Measurements from ENCODE around the gene TMEM41A. TPM values are rescaled to one million over a fixed set of nuclear protein-coding genes. Genes with fewer than 3 reads are reported as not detected.

The TMEM41A gene
- 10 to 100 TPM; 20.6 to 23.4 TPM for total RNA-seq
- total RNA-seq, result 30.0 to 32.4 reads per million in 2 donors

GRCh38 chr3:185498503-185499396, at the start of gene TMEM41A:
Gene TMEM41A (minus strand): TSS chr3:185499035. CDS start chr3:185498961, 74 bp downstream.
- DNase-seq (peak; percentile 76 to 86 (median 78)), ATAC-seq (peak; percentile 99)
- Mint-ChIP-seq H3K27me3 (no peaks in the 10 kb centered on the region), H3K4me3 (peak within 1 kb of the TSS; percentile 95), H3K4me1 (peaks cover 18% of the 10 kb centered on the region), H3K27ac (peak within 1 kb of the TSS; percentile 67), H3K36me3 (ENCODE audit: low read depth) (peaks cover 9% of the 10 kb centered on the region)
- no peaks in the 10 kb centered on the region for H3K9me3 ChIP-seq (ENCODE audit: control insufficient read depth, low read length, poor library complexity, severe bottlenecking)

DNA sequence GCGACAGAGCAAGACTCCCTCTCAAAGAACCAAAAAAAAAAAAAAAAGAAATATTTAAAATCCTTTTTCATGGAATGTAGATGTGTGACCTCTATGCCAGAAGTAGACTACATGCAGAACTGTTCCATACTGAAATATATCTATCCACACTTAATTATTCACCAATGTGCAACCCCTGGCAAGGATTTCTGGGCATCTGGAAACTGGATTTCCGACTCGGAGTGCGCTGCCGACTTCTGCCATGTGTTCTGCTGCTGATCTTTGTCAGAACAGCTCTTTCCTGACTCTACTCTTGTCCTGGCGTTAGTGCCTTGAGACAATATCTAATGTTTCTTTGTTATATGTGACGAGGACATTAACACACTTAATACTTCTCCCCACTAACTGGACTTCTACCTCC, 41.9 kb upstream of the TMEM41A start:
- H3K4me3 Mint-ChIP-seq, result no peak overlapping the region
- H3K9me3 ChIP-seq (ENCODE audit: control insufficient read depth, low read length, poor library complexity, severe bottlenecking), result no peaks in the 10 kb centered on the region
- H3K36me3 Mint-ChIP-seq (ENCODE audit: low read depth), result no peaks in the 10 kb centered on the region
- no peak for ATAC-seq
- no peak overlapping the region for H3K27ac Mint-ChIP-seq
- peaks cover 15% of the 10 kb centered on the region for H3K27me3 Mint-ChIP-seq
- peaks cover 7% of the 10 kb centered on the region for H3K4me1 Mint-ChIP-seq
- no peak for DNase-seq

DNA sequence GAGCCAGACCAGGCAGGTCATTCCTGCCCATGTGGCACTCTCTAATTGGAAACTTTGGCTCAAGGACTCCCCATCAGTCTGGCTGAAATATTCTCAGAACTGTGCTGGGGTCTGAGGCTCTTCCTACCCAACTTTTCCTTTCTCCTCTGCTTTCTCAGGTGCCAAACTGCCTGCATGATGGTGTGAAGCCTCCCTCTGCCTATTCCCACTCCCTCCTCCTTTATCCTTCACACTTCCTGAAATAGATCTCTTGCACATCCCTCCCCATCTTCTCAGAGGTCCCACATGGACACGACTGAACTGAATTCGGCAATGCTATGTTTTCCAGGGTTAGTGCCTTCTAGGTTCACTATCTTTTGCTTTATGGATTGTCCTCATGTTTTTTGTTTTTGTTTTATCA, 41.1 kb upstream of the TMEM41A start:
- ATAC-seq, result no peak
- no peaks in the 10 kb centered on the region for H3K9me3 ChIP-seq (ENCODE audit: control insufficient read depth, low read length, poor library complexity, severe bottlenecking)
- no peak overlapping the region for H3K4me3 Mint-ChIP-seq
- peaks cover 15% of the 10 kb centered on the region for H3K27me3 Mint-ChIP-seq
- H3K27ac Mint-ChIP-seq, result no peak overlapping the region
- DNase-seq, result no peak
- H3K36me3 Mint-ChIP-seq (ENCODE audit: low read depth), result no peaks in the 10 kb centered on the region
- H3K4me1 Mint-ChIP-seq, result peaks cover 7% of the 10 kb centered on the region

DNA sequence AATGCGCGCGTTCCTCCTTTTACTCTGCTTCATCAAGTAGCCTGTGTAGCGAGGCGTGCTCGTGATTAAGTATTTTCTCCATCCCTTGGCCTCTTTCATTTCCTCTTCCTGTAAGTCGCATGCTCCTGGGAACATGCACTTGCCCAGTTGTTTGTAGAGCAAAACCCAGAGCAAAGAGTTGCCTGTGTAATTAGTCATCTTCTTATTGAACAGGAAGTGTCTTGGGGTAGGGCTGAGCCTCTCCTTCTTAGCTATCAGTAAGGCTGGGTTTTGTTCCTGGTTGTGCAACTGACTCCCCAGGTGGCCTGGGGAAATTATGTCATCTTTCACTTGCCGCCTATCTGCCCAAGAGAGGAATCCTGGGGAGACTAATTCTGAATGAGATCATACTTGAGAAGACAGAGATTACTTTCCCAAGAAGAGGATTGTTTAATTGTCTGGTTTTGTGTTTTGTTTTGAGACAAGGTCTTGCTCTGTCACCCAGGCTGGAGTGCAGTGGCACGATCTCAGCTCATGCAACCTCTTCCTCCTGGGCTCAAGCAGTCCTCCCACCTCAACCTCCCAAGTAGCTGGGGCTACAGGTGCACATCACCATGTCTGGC, 38.6 kb upstream of the TMEM41A start:
- no peaks in the 10 kb centered on the region for H3K9me3 ChIP-seq (ENCODE audit: control insufficient read depth, low read length, poor library complexity, severe bottlenecking)
- ATAC-seq (peak; percentile 67), DNase-seq (no peak)
- peak overlapping the region; percentile 75 for H3K27ac Mint-ChIP-seq
- peak overlapping the region; percentile 31 for H3K4me3 Mint-ChIP-seq
- H3K36me3 Mint-ChIP-seq (ENCODE audit: low read depth), result no peaks in the 10 kb centered on the region
- H3K4me1 Mint-ChIP-seq, result peaks cover 7% of the 10 kb centered on the region
- peaks cover 3% of the 10 kb centered on the region for H3K27me3 Mint-ChIP-seq

- no peak overlapping the region for H3K4me3 Mint-ChIP-seq
- DNase-seq (no peak), ATAC-seq (no peak)
- H3K4me1 Mint-ChIP-seq, result peaks cover 7% of the 10 kb centered on the region
- H3K27ac Mint-ChIP-seq, result no peak overlapping the region
- no peaks in the 10 kb centered on the region for H3K9me3 ChIP-seq (ENCODE audit: control insufficient read depth, low read length, poor library complexity, severe bottlenecking)
- no peaks in the 10 kb centered on the region for H3K36me3 Mint-ChIP-seq (ENCODE audit: low read depth)
- H3K27me3 Mint-ChIP-seq, result no peaks in the 10 kb centered on the region
Measured at GRCh38 chr3:185534511-185534910, 35.7 kb upstream of the TMEM41A start.

DNA sequence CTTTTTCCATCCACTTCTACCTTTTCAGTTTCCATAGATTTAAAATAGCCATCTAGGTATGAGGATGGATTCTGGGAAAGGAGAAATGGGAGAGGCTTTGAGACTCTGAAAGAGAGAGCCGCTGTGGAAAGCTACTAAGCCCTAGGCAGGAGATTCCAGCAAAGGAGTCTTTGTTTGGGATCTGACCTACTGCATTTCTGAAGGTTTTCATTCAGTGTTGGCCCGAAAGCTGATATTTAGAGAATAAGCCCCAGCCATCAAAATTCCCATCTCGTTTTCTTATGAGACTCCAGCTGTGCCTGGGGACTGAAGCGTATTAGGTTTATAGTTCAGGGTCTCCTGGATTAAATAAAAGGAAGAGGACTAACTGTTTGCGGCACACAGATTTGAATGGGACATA, 34.1 kb upstream of the TMEM41A start:
- Mint-ChIP-seq H3K27me3 (no peaks in the 10 kb centered on the region), H3K4me3 (no peak overlapping the region), H3K4me1 (peaks cover 7% of the 10 kb centered on the region), H3K27ac (no peak overlapping the region), H3K36me3 (ENCODE audit: low read depth) (no peaks in the 10 kb centered on the region)
- ATAC-seq (no peak), DNase-seq (no peak)
- H3K9me3 ChIP-seq (ENCODE audit: control insufficient read depth, low read length, poor library complexity, severe bottlenecking), result no peaks in the 10 kb centered on the region

- no peaks in the 10 kb centered on the region for H3K36me3 Mint-ChIP-seq (ENCODE audit: low read depth)
- no peaks in the 10 kb centered on the region for H3K9me3 ChIP-seq (ENCODE audit: control insufficient read depth, low read length, poor library complexity, severe bottlenecking)
- DNase-seq, result no peak
- no peak overlapping the region for H3K27ac Mint-ChIP-seq
- no peaks in the 10 kb centered on the region for H3K4me1 Mint-ChIP-seq
- H3K27me3 Mint-ChIP-seq, result peaks cover 4% of the 10 kb centered on the region
- H3K4me3 Mint-ChIP-seq, result no peak overlapping the region
- ATAC-seq, result no peak
Measured at GRCh38 chr3:185530856-185531255, 32.0 kb upstream of the TMEM41A start.

DNA sequence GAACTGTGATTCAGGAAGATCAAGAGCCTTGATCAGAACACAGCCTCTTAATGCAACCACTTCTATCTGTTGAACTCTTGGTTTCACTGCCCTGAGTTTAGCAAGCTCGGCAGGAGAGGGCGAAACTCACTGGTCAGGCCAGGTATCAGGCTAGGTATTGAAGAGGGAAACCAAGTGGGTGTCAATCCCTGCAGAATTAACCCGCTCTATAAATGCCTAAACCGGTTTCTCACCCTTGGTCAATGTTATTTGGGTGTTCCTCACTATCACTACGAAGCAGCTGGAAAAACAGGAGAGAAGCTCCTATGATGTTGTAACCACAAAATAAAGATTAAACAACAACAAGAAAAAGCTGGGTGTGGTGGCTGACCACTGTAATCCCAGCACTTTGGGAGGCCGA, 29.7 kb upstream of the TMEM41A start:
- Mint-ChIP-seq H3K4me1 (no peaks in the 10 kb centered on the region), H3K4me3 (no peak overlapping the region), H3K36me3 (ENCODE audit: low read depth) (no peaks in the 10 kb centered on the region), H3K27me3 (peaks cover 10% of the 10 kb centered on the region), H3K27ac (no peak overlapping the region)
- ATAC-seq, result no peak
- H3K9me3 ChIP-seq (ENCODE audit: control insufficient read depth, low read length, poor library complexity, severe bottlenecking), result no peaks in the 10 kb centered on the region
- DNase-seq, result no peak

GRCh38 chr3:185527364-185527763, 28.5 kb upstream of the TMEM41A start:
- H3K36me3 Mint-ChIP-seq (ENCODE audit: low read depth), result no peaks in the 10 kb centered on the region
- DNase-seq (no peak), ATAC-seq (no peak)
- H3K4me3 Mint-ChIP-seq, result no peak overlapping the region
- no peak overlapping the region for H3K27ac Mint-ChIP-seq
- H3K27me3 Mint-ChIP-seq, result peaks cover 10% of the 10 kb centered on the region
- no peaks in the 10 kb centered on the region for H3K9me3 ChIP-seq (ENCODE audit: control insufficient read depth, low read length, poor library complexity, severe bottlenecking)
- H3K4me1 Mint-ChIP-seq, result no peaks in the 10 kb centered on the region

- no peak overlapping the region for H3K27ac Mint-ChIP-seq
- DNase-seq (no peak), ATAC-seq (no peak)
- no peak overlapping the region for H3K4me3 Mint-ChIP-seq
- H3K4me1 Mint-ChIP-seq, result peaks cover 2% of the 10 kb centered on the region
- no peaks in the 10 kb centered on the region for H3K9me3 ChIP-seq (ENCODE audit: control insufficient read depth, low read length, poor library complexity, severe bottlenecking)
- peaks cover 15% of the 10 kb centered on the region for H3K27me3 Mint-ChIP-seq
- H3K36me3 Mint-ChIP-seq (ENCODE audit: low read depth), result peaks cover 2% of the 10 kb centered on the region
Measured at GRCh38 chr3:185526349-185526951, 27.6 kb upstream of the TMEM41A start.

DNA sequence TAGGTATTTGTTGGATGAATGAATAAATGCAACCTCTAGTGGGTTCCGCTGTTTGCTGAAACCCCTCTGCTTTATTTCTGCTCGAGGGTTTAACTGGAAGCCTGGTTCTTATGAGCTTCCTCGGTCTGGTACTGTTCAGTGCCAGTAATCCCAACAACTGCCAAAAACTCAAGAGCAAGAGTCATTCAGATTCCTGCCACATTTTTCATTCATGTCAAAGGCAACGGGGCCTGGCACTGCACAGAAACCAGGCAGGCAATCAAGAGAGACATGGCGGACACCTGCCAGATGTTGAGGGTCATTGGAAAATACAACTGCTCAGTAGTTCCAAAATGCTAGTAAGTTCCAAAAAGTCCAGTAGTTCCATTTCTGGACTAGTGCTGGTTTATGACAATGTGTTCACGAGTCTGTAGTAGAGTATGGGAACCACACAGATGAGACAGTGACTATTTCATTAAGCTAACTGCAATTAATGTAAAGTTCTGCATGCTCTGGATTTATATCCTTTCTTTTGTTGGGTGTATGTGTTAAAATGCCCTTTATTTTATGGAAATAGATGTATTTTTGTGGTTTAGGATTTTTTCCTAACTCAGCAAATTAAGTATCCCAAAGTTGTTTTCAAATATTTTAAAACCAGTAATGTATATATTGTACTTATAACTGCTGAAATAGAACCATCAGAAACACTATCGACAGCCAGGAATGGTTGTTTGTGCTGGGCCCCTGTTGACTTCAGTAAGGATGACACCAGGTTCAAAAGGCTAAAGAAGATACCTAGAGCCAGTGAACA, 22.7 kb upstream of the TMEM41A start:
- Mint-ChIP-seq H3K4me3 (no peak overlapping the region), H3K36me3 (ENCODE audit: low read depth) (peaks cover 2% of the 10 kb centered on the region), H3K27ac (no peak overlapping the region), H3K27me3 (peaks cover 29% of the 10 kb centered on the region), H3K4me1 (peaks cover 2% of the 10 kb centered on the region)
- DNase-seq (no peak), ATAC-seq (no peak)
- H3K9me3 ChIP-seq (ENCODE audit: control insufficient read depth, low read length, poor library complexity, severe bottlenecking), result no peaks in the 10 kb centered on the region

GRCh38 chr3:185519021-185519420, 20.2 kb upstream of the TMEM41A start:
- H3K4me1 Mint-ChIP-seq, result peaks cover 2% of the 10 kb centered on the region
- H3K27ac Mint-ChIP-seq, result no peak overlapping the region
- no peak overlapping the region for H3K4me3 Mint-ChIP-seq
- DNase-seq, result no peak
- H3K36me3 Mint-ChIP-seq (ENCODE audit: low read depth), result peaks cover 5% of the 10 kb centered on the region
- ATAC-seq, result no peak
- H3K9me3 ChIP-seq (ENCODE audit: control insufficient read depth, low read length, poor library complexity, severe bottlenecking), result no peaks in the 10 kb centered on the region
- peaks cover 30% of the 10 kb centered on the region for H3K27me3 Mint-ChIP-seq

Data from T-helper 17 cell (primary cell).